Measurements from ENCODE around the gene SLC2A4. TPM values are rescaled to one million over a fixed set of nuclear protein-coding genes. Genes with fewer than 3 reads are reported as not detected.

The SLC2A4 gene
- polyA plus RNA-seq, 2 of the 4 experiments (the other 2 are of a cell fraction), result 0.16 to 0.17 TPM

- POLR2A ChIA-PET, result no interaction called here
- Histone ChIP-seq H3K4me1 (peaks cover 57% of the 10 kb centered on the region), H3K4me3 (no peak overlapping the region), H3K4me2 (no peak overlapping the region), H3K27ac (no peak overlapping the region; a peak in 1 of 6 replicates), H3K9me3 (no peaks in the 10 kb centered on the region)
- FAIRE-seq, result no peak
- no peak for ATAC-seq
- CTCF ChIA-PET, result interaction anchor here (1.2 kb wide), 1 partner anchor 35 kb away, joined by 4 read pairs; no protein-coding TSS in a partner anchor
- TF ChIP-seq PBX3 (IDR thresholded peaks at IDR 0.05) (no peak), ZC3H11A (IDR thresholded peaks at IDR 0.05) (no peak), JUN (IDR thresholded peaks at IDR 0.05) (no peak), ELK1 (IDR thresholded peaks at IDR 0.05; ENCODE audit: low read depth, low read length) (no peak), JUNB (IDR thresholded peaks at IDR 0.05) (no peak), MAZ (IDR thresholded peaks at IDR 0.05; ENCODE audit: borderline replicate concordance, low read depth, low read length) (no peak), EP300 (IDR thresholded peaks at IDR 0.05) (no peak), REST (IDR thresholded peaks at IDR 0.05) (no peak), EHF (CRISPR knock-in tag; IDR thresholded peaks at IDR 0.05) (no peak), CHD2 (IDR thresholded peaks at IDR 0.05; ENCODE audit: low read length, partially characterized antibody) (no peak), KDM1A (IDR thresholded peaks at IDR 0.05; ENCODE audit: low read depth) (no peak), RAD21 (conservative IDR thresholded peaks at IDR 0.05 in 1 of 2, IDR thresholded peaks at IDR 0.05 in 1 of 2) (no peak), RCOR1 (IDR thresholded peaks at IDR 0.05; ENCODE audit: low read depth, low read length) (no peak), TP53 (CRISPR knock-in tag; IDR thresholded peaks at IDR 0.05) (no peak), EHMT2 (IDR thresholded peaks at IDR 0.05; ENCODE audit: low read depth) (no peak), RNF2 (IDR thresholded peaks at IDR 0.05; ENCODE audit: borderline replicate concordance, low read depth) (no peak), E2F6 (IDR thresholded peaks at IDR 0.05; ENCODE audit: borderline replicate concordance, low read depth) (no peak)
- TF ChIP-seq, protein P1, sequence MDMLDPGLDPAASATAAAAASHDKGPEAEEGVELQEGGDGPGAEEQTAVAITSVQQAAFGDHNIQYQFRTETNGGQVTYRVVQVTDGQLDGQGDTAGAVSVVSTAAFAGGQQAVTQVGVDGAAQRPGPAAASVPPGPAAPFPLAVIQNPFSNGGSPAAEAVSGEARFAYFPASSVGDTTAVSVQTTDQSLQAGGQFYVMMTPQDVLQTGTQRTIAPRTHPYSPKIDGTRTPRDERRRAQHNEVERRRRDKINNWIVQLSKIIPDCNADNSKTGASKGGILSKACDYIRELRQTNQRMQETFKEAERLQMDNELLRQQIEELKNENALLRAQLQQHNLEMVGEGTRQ (IDR thresholded peaks at IDR 0.05), result no peak
- DNase-seq (ENCODE audit: low read depth in 1 of 2, low spot score in 1 of 2), result no peak
- WGBS (ENCODE audit: missing lambda C conversion rate), result 94% methylated on average over 65 of the region's 71 CpGs
Measured at GRCh38 chr17:7261379-7262191, 19.9 kb upstream of the SLC2A4 start.
